ENCODE data around the gene MRPL10.
"Not testable (repeated sequence)": the region's sequence is repeated elsewhere in the genome, so short reads cannot be mapped to it uniquely, and the experiment has no call there.

The MRPL10 gene

DNA sequence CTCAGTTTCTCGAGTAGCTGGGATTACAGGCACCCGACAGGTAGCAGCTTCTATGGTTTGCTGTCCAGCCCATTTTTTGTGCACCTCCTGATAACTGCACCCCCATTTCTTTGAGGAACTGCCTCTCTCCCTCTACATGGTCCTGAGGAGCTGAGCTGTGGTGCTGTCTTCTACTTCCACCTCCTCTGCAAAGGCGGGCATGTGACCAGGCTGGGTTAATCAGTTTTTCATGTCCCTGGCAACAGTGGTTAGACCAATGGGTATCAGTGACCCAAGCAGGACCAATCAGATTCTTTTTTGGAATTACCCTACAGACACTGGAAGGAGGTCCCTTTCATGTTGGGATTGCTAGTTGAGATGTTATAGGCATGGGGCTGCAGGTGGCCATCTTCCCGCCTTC is 57.0 kb downstream of the MRPL10 start:
- no peak for DNase-seq (ENCODE audit: low read depth, low spot score)
- H3K9ac ChIP-seq (ENCODE audit: insufficient read length, low read depth), result no peak overlapping the region
- no peaks in the 10 kb centered on the region for H3K36me3 ChIP-seq (ENCODE audit: insufficient read depth, insufficient read length, low read length)
- peaks cover 8% of the 10 kb centered on the region for H3K9me3 ChIP-seq (ENCODE audit: insufficient read depth, low read length)
- peaks cover 28% of the 10 kb centered on the region for H3K27me3 ChIP-seq (ENCODE audit: insufficient read depth, insufficient read length)
- no peaks in the 10 kb centered on the region for H3K4me1 ChIP-seq (ENCODE audit: insufficient read depth, insufficient read length)
- no peak overlapping the region for H3K4me3 ChIP-seq (ENCODE audit: insufficient read length, low read depth)
- TF ChIP-seq YY1 (IDR thresholded peaks at IDR 0.05; ENCODE audit: insufficient read depth, insufficient read length) (no peak), ZNF274 (IDR thresholded peaks at IDR 0.05; ENCODE audit: low read depth, low read length) (no peak), SUZ12 (IDR thresholded peaks at IDR 0.05; ENCODE audit: extremely low read depth, insufficient read depth, insufficient read length) (no peak)

DNA sequence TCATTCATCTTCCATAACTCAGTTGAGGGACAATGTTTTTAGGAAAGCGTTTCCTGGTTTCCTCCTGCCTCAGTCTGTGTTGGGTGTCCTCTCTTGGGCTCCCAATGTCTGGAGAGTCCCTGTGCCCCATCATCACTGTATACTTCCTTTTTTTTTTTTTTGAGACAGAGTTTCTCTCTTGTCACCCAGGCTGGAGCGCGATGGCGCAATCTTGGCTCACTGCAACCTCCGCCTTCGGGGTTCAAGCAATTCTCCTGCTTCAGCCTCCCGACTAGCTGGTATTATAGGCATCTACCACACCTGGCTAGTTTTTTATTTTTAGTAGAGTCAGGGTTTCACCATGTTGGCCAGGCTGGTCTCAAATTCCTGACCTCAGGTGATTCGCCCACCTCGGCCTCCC is 57.7 kb downstream of the MRPL10 start:
- H3K9ac ChIP-seq (ENCODE audit: insufficient read length, low read depth); DNase-seq (ENCODE audit: low read depth, low spot score); H3K36me3 ChIP-seq (ENCODE audit: insufficient read depth, insufficient read length, low read length); H3K9me3 ChIP-seq (ENCODE audit: insufficient read depth, low read length); H3K4me3 ChIP-seq (ENCODE audit: insufficient read length, low read depth); H3K4me1 ChIP-seq (ENCODE audit: insufficient read depth, insufficient read length): not testable (repeated sequence)
- peaks cover 28% of the 10 kb centered on the region for H3K27me3 ChIP-seq (ENCODE audit: insufficient read depth, insufficient read length)
